ENCODE data around the gene KRT27. TPM values are rescaled to one million over a fixed set of nuclear protein-coding genes. Genes with fewer than 3 reads are reported as not detected.

KRT27 gene
- total and polyA plus RNA-seq, 9 of the 15 experiments (the other 6 are each of a cell fraction or from before 2014, with no cell fraction given) = 0.10 TPM; not detected in 8

DNA sequence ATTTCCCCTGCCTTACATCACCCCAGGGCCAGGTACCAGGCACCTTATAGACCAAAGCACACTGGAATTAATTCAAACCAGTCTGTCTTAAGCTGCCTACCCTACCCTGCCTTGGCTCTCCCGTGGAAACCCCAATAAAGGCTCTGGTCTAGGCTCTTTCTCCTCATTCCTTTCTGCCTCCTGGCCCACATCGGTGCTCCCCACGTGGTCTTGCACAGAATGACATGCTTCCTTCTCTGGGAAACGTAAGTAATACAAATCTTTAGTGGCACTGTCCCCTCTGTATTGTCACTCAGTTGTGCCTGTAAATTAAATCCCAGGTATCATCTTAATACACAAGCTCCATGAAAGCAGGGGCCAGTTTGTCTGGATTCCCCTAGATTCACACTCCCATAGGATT is 43.8 kb downstream of the KRT27 start (continued):
- TF ChIP-seq, protein P1, sequence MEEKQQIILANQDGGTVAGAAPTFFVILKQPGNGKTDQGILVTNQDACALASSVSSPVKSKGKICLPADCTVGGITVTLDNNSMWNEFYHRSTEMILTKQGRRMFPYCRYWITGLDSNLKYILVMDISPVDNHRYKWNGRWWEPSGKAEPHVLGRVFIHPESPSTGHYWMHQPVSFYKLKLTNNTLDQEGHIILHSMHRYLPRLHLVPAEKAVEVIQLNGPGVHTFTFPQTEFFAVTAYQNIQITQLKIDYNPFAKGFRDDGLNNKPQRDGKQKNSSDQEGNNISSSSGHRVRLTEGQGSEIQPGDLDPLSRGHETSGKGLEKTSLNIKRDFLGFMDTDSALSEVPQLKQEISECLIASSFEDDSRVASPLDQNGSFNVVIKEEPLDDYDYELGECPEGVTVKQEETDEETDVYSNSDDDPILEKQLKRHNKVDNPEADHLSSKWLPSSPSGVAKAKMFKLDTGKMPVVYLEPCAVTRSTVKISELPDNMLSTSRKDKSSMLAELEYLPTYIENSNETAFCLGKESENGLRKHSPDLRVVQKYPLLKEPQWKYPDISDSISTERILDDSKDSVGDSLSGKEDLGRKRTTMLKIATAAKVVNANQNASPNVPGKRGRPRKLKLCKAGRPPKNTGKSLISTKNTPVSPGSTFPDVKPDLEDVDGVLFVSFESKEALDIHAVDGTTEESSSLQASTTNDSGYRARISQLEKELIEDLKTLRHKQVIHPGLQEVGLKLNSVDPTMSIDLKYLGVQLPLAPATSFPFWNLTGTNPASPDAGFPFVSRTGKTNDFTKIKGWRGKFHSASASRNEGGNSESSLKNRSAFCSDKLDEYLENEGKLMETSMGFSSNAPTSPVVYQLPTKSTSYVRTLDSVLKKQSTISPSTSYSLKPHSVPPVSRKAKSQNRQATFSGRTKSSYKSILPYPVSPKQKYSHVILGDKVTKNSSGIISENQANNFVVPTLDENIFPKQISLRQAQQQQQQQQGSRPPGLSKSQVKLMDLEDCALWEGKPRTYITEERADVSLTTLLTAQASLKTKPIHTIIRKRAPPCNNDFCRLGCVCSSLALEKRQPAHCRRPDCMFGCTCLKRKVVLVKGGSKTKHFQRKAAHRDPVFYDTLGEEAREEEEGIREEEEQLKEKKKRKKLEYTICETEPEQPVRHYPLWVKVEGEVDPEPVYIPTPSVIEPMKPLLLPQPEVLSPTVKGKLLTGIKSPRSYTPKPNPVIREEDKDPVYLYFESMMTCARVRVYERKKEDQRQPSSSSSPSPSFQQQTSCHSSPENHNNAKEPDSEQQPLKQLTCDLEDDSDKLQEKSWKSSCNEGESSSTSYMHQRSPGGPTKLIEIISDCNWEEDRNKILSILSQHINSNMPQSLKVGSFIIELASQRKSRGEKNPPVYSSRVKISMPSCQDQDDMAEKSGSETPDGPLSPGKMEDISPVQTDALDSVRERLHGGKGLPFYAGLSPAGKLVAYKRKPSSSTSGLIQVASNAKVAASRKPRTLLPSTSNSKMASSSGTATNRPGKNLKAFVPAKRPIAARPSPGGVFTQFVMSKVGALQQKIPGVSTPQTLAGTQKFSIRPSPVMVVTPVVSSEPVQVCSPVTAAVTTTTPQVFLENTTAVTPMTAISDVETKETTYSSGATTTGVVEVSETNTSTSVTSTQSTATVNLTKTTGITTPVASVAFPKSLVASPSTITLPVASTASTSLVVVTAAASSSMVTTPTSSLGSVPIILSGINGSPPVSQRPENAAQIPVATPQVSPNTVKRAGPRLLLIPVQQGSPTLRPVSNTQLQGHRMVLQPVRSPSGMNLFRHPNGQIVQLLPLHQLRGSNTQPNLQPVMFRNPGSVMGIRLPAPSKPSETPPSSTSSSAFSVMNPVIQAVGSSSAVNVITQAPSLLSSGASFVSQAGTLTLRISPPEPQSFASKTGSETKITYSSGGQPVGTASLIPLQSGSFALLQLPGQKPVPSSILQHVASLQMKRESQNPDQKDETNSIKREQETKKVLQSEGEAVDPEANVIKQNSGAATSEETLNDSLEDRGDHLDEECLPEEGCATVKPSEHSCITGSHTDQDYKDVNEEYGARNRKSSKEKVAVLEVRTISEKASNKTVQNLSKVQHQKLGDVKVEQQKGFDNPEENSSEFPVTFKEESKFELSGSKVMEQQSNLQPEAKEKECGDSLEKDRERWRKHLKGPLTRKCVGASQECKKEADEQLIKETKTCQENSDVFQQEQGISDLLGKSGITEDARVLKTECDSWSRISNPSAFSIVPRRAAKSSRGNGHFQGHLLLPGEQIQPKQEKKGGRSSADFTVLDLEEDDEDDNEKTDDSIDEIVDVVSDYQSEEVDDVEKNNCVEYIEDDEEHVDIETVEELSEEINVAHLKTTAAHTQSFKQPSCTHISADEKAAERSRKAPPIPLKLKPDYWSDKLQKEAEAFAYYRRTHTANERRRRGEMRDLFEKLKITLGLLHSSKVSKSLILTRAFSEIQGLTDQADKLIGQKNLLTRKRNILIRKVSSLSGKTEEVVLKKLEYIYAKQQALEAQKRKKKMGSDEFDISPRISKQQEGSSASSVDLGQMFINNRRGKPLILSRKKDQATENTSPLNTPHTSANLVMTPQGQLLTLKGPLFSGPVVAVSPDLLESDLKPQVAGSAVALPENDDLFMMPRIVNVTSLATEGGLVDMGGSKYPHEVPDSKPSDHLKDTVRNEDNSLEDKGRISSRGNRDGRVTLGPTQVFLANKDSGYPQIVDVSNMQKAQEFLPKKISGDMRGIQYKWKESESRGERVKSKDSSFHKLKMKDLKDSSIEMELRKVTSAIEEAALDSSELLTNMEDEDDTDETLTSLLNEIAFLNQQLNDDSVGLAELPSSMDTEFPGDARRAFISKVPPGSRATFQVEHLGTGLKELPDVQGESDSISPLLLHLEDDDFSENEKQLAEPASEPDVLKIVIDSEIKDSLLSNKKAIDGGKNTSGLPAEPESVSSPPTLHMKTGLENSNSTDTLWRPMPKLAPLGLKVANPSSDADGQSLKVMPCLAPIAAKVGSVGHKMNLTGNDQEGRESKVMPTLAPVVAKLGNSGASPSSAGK (IDR thresholded peaks at IDR 0.05) = peak; percentile 73
- TF ChIP-seq SMARCA5 (IDR thresholded peaks at IDR 0.05) (no peak), TBP (optimal IDR thresholded peaks at IDR 0.05; ENCODE audit: low read depth, low read length) (no peak), ZNF507 (tag; conservative IDR thresholded peaks at IDR 0.05) (no peak), EP400 (IDR thresholded peaks at IDR 0.05) (no peak), RFX7 (CRISPR knock-in tag; IDR thresholded peaks at IDR 0.05) (no peak), SMAD2 (IDR thresholded peaks at IDR 0.05; ENCODE audit: low read depth, low read length) (no peak), L3MBTL2 (IDR thresholded peaks at IDR 0.05) (peak; percentile 74), KAT8 (IDR thresholded peaks at IDR 0.05; ENCODE audit: low read depth) (no peak), XRCC5 (IDR thresholded peaks at IDR 0.05; ENCODE audit: low read depth, low read length) (no peak), NCOA4 (IDR thresholded peaks at IDR 0.05; ENCODE audit: partially characterized antibody) (no peak), DNMT1 (IDR thresholded peaks at IDR 0.05) (no peak), FOXJ2 (tag; IDR thresholded peaks at IDR 0.05) (no peak)
- TF ChIP-seq, protein P2, sequence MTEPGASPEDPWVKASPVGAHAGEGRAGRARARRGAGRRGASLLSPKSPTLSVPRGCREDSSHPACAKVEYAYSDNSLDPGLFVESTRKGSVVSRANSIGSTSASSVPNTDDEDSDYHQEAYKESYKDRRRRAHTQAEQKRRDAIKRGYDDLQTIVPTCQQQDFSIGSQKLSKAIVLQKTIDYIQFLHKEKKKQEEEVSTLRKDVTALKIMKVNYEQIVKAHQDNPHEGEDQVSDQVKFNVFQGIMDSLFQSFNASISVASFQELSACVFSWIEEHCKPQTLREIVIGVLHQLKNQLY (CRISPR knock-in tag; conservative IDR thresholded peaks at IDR 0.05) = no peak
- TF ChIP-seq, protein P3, sequence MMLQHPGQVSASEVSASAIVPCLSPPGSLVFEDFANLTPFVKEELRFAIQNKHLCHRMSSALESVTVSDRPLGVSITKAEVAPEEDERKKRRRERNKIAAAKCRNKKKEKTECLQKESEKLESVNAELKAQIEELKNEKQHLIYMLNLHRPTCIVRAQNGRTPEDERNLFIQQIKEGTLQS (IDR thresholded peaks at IDR 0.05) = peak; percentile 27; the same call in 1 of the 2 replicates
- TF ChIP-seq, protein P3 (CRISPR knock-in tag; conservative IDR thresholded peaks at IDR 0.05) = no peak
- TF ChIP-seq, protein P4, sequence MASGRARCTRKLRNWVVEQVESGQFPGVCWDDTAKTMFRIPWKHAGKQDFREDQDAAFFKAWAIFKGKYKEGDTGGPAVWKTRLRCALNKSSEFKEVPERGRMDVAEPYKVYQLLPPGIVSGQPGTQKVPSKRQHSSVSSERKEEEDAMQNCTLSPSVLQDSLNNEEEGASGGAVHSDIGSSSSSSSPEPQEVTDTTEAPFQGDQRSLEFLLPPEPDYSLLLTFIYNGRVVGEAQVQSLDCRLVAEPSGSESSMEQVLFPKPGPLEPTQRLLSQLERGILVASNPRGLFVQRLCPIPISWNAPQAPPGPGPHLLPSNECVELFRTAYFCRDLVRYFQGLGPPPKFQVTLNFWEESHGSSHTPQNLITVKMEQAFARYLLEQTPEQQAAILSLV (tag; IDR thresholded peaks at IDR 0.05) = no peak

Data from K562 (cell line).